K562 (cell line): ENCODE data around the gene GP1BB. TPM values are rescaled to one million over a fixed set of nuclear protein-coding genes. Genes with fewer than 3 reads are reported as not detected.
A peak's percentile ranks its signal among the peaks of the same experiment; 100 is the strongest.

Source experiments
- ATAC-seq: fragments of 200-7000 bp; cut with Tn5 transposase; 3 replicates; pipeline ENCODE4 v1.9.1; 2020; ENCODE audit warnings: moderate library complexity
- BruUV-seq: library from RNA; stranded (reverse); fragments of 400-500 nt; replicated peaks from 2 replicates; lab custom pipeline; 2021; lab: Mats Ljungman, UMichigan
- CTCF ChIA-PET: fragments of 300-600 bp; formaldehyde crosslinking; extraction: SDS; loops from one replicate; lab custom pipeline; 2021; ENCODE audit warnings: low intra/inter-chr PET ratio; lab: Yijun Ruan, JAX
- POLR2A ChIA-PET: fragments of 300-600, 350-650 bp; sonication (Branson Sonifier 250); formaldehyde crosslinking; extraction: SDS; loops from one replicate; lab custom pipeline; 2021; ENCODE audit warnings: antibody characterized with exemption, inconsistent platforms; lab: Yijun Ruan, JAX
- DNase-seq, 4 experiments: peaks; one replicate each; pipeline versions ENCODE4 v3.0.0 to v3.0.0-alpha.2; 2011 to 2018; ENCODE audit warnings: low spot score in 3 of 4, mixed read lengths in 3 of 4; ENCODE audit errors: extremely low read depth in 1 of 4
- FAIRE-seq: peaks from 2 replicates; lab custom pipeline; 2011; peaks lifted over from hg19 to GRCh38; lab: Jason Lieb, UNC
- H2AFZ ChIP-seq: 2 replicates; pipeline ENCODE4 v1.6.0; 2011; ENCODE audit warnings: low read depth, low read length, control low read depth, inconsistent platforms
- H3K27ac ChIP-seq: fragments of 200-600 bp; 3 replicates; pipeline ENCODE4 v1.8.0; 2011; ENCODE audit warnings: low read depth, mild to moderate bottlenecking, control low read depth, inconsistent platforms, low read length, moderate library complexity, mixed read lengths; ENCODE audit errors: extremely low read depth
- H3K27me3 ChIP-seq, 2 experiments: fragments of 300-600 bp in 1 of 2; 2 replicates in 1 of 2; 3 replicates in 1 of 2; pipeline versions ENCODE4 v1.6.0 to v1.8.0; 2011; ENCODE audit warnings: inconsistent platforms in 2 of 2, low read length in 2 of 2, mild to moderate bottlenecking in 1 of 2, mixed read lengths in 1 of 2, moderate library complexity in 1 of 2; ENCODE audit not compliant: control insufficient read depth in 2 of 2, insufficient read depth in 2 of 2
- H3K36me3 ChIP-seq: fragments of 300-600 bp; 3 replicates; pipeline ENCODE4 v1.8.0; 2011; ENCODE audit warnings: mild to moderate bottlenecking, low read length, inconsistent platforms; ENCODE audit not compliant: control insufficient read depth, insufficient read depth
- H3K4me1 ChIP-seq, 2 experiments: fragments of 200-600 bp in 1 of 2; replicated peaks in 1 of 2; 2 replicates in 1 of 2; 3 replicates in 1 of 2; pipeline versions ENCODE4 v1.5.1 to v1.8.0; 2011; ENCODE audit warnings: inconsistent platforms in 2 of 2, low read length in 2 of 2, mild to moderate bottlenecking in 1 of 2, mixed read lengths in 1 of 2, moderate library complexity in 1 of 2; ENCODE audit not compliant: control insufficient read depth in 2 of 2, insufficient read depth in 2 of 2
- H3K4me2 ChIP-seq: 2 replicates; pipeline ENCODE4 v1.6.1; 2011; ENCODE audit warnings: low read length, control low read depth, inconsistent platforms, mixed read lengths; ENCODE audit not compliant: insufficient read depth
- H3K4me3 ChIP-seq: fragments of 200-600 bp; sonication (generic), shearing (Covaris generic); 2 replicates; pipeline ENCODE4 v1.5.1; 2016; ENCODE audit warnings: control low read depth, inconsistent platforms
- H3K79me2 ChIP-seq: fragments of 200-600 bp; 3 replicates; pipeline ENCODE4 v1.8.0; 2011; ENCODE audit warnings: low read length, inconsistent platforms; ENCODE audit not compliant: control insufficient read depth, insufficient read depth
- H3K9ac ChIP-seq, 2 experiments: 2 replicates each; pipeline versions ENCODE4 v1.6.0 to v1.6.1; 2011; ENCODE audit warnings: low read depth in 2 of 2, low read length in 2 of 2, control low read depth in 1 of 2, inconsistent platforms in 1 of 2, mild to moderate bottlenecking in 1 of 2, mixed read lengths in 1 of 2; ENCODE audit not compliant: insufficient read depth in 1 of 2
- H3K9me1 ChIP-seq: one replicate; pipeline ENCODE4 v1.6.0; 2011; ENCODE audit warnings: inconsistent platforms, mild to moderate bottlenecking, low read length, moderate library complexity; ENCODE audit not compliant: control insufficient read depth, insufficient read depth
- H3K9me3 ChIP-seq: replicated peaks from 2 replicates; pipeline ENCODE4 v1.5.1; 2011; ENCODE audit warnings: low read depth, low read length, inconsistent platforms; ENCODE audit not compliant: control insufficient read depth, insufficient read depth
- H4K20me1 ChIP-seq: replicated peaks from 2 replicates; pipeline ENCODE4 v1.6.1; 2011; ENCODE audit warnings: low read length, inconsistent platforms, mixed read lengths; ENCODE audit not compliant: control insufficient read depth, insufficient read depth
- ARID3B ChIP-seq: fragments of 250-450 bp; sonication (Bioruptor Pico); IDR thresholded peaks from 2 replicates; pipeline ENCODE4 v1.4.0; 2020; ENCODE audit warnings: borderline replicate concordance
- HBP1 ChIP-seq: fragments of 450-650 bp; formaldehyde crosslinking; IDR thresholded peaks from 2 replicates; pipeline ENCODE4 v1.4.0; 2022; ENCODE audit warnings: missing genetic modification characterization
- HMGXB4 ChIP-seq: sonication (generic); formaldehyde crosslinking; IDR thresholded peaks from 2 replicates; pipeline ENCODE4 v1.8.1; 2023; ENCODE audit warnings: mild to moderate bottlenecking, missing genetic modification reagents
- HOMEZ ChIP-seq: fragments of 250-450 bp; sonication (Bioruptor Pico); IDR thresholded peaks from 2 replicates; pipeline ENCODE4 v1.4.0; 2020; ENCODE audit warnings: mild to moderate bottlenecking, moderate library complexity
- SMC3 ChIP-seq: conservative IDR thresholded peaks from 2 replicates; pipeline ENCODE4 v1.6.1; 2011; ENCODE audit warnings: low read depth, low read length, improper control_type of control experiment; ENCODE audit not compliant: insufficient read depth
- ZNF24 ChIP-seq: fragments of 450-650 bp; IDR thresholded peaks from 2 replicates; pipeline ENCODE4 v1.6.1; 2016
- ZNF639 ChIP-seq, 2 experiments: fragments of 200-800 bp in 1 of 2; sonication (Bioruptor generic) in 1 of 2; sonication (generic) in 1 of 2; formaldehyde crosslinking in 1 of 2; IDR thresholded peaks in 1 of 2; conservative IDR thresholded peaks in 1 of 2; 2 replicates each; pipeline versions ENCODE4 v1.5.0 to v1.6.1; 2016 to 2020; ENCODE audit warnings: missing compliant biosample characterization in 1 of 2, missing genetic modification characterization in 1 of 2, missing genetic modification reagents in 1 of 2
- ZNF707 ChIP-seq: fragments of 250-450 bp; sonication (Bioruptor Pico); conservative IDR thresholded peaks from 2 replicates; pipeline ENCODE4 v1.8.0; 2022; ENCODE audit warnings: inconsistent platforms, mild to moderate bottlenecking, moderate library complexity
- WGBS: fragments of 100-300 bp; shearing (Covaris generic); methylation state at CpG from one replicate; pipeline ENCODE4 v1.1.6; 2016; ENCODE audit warnings: low coverage, mixed read lengths; ENCODE audit not compliant: insufficient coverage; ENCODE audit errors: missing lambda C conversion rate; 5-methylcytosine and 5-hydroxymethylcytosine counted together
- in situ Hi-C: fragments of 300-500 bp; cut with MboI; formaldehyde crosslinking; loops from 4 replicates; pipeline ENCODE4 v1.15.0; 2018; ENCODE audit warnings: inconsistent platforms, mixed read lengths
- intact Hi-C: fragments of 100-400 bp; cut with micrococcal nuclease; formaldehyde crosslinking; loops from 2 replicates; pipeline ENCODE4 v1.14.2; 2022
- polyA plus RNA-seq, 8 experiments: library from polyadenylated mRNA; depleted of rRNA in 4 of 8; stranded (reverse) in 5 of 8; unstranded in 3 of 8; fragments of >200 nt; fragmentation: Nextera tagmentation in 2 of 8; fragmentation: Illumina TruSeq in 1 of 8; extraction: Ambion mirVana in 2 of 8; extraction: Trizol in 1 of 8; gene quantifications; 2 replicates each; pipeline versions ENCODE4 v1.2.1 to v1.2.3, GENCODE V29; 2011 to 2014; ENCODE audit warnings: inconsistent platforms in 1 of 8, missing spikeins in 1 of 8
- total RNA-seq, 7 experiments: library from RNA; depleted of rRNA in 6 of 7; stranded (reverse); fragments of >200 nt in 6 of 7; fragmentation: Illumina TruSeq in 2 of 7; extraction: Trizol in 2 of 7; gene quantifications; 2 replicates each; pipeline versions ENCODE4 v1.2.1 to v1.2.3, GENCODE V29; 2011 to 2021; ENCODE audit warnings: low replicate concordance in 1 of 7

GP1BB gene
- total and polyA plus RNA-seq, 9 of the 15 experiments (the other 6 are each of a cell fraction or from before 2014, with no cell fraction given), result 0.69 to 162 (median 2.8) TPM

- CTCF ChIA-PET, result interaction anchor here (0.7 kb wide), 1 partner anchor 455 kb away, joined by 5 read pairs; no protein-coding TSS in a partner anchor
- 0 out of 2 replicates have a peak, but pooled peaks have one; percentile 15 for TF ChIP-seq ARID3B
- TF ChIP-seq ZNF639 (CRISPR knock-in tag; conservative IDR thresholded peaks at IDR 0.05 in 1 of 2, IDR thresholded peaks at IDR 0.05 in 1 of 2), result no peak
- 0 out of 2 replicates have a peak, but pooled peaks have one; percentile 36 for TF ChIP-seq ZNF707 (CRISPR knock-in tag)
- TF ChIP-seq HMGXB4 (CRISPR knock-in tag), result 0 out of 2 replicates have a peak, but pooled peaks have one; percentile 37
- TF ChIP-seq HOMEZ, result peak; percentile 62; the same call in 1 of the 2 replicates
- 0 out of 2 replicates have a peak, but pooled peaks have one; percentile 2 for TF ChIP-seq SMC3
- 0 out of 2 replicates have a peak, but pooled peaks have one; percentile 48 for TF ChIP-seq HBP1 (CRISPR knock-in tag)
- no peak for TF ChIP-seq ZNF24
Measured at GRCh38 chr22:19737846-19738663, 14.7 kb downstream of the GP1BB start.

More at GRCh38 chr22:19737846-19738663, 14.7 kb downstream of the GP1BB start:
- Histone ChIP-seq H4K20me1 (peaks cover 27% of the 10 kb centered on the region), H3K27ac (no peak overlapping the region), H3K9me1 (no peaks in the 10 kb centered on the region), H3K9me3 (no peaks in the 10 kb centered on the region), H3K9ac (peak overlapping the region in 1 of 2 experiments; percentile 76; a peak in 2 of 4 replicates), H3K27me3 (peaks cover 0 to 69% of the 10 kb centered on the region in 2 experiments; a peak in 3 of 5 replicates), H2AFZ (no peak overlapping the region), H3K79me2 (no peaks in the 10 kb centered on the region), H3K36me3 (no peaks in the 10 kb centered on the region), H3K4me3 (no peak overlapping the region), H3K4me2 (no peak overlapping the region), H3K4me1 (peaks cover 0 to 73% of the 10 kb centered on the region in 2 experiments; a peak in 2 of 5 replicates)
- DNase-seq (no peak), FAIRE-seq (no peak), ATAC-seq (no peak)
- 36% methylated on average over 17 of the region's 17 CpGs for WGBS
- POLR2A ChIA-PET, result interaction anchor here (0.6 to 1.5 kb wide), 4 partner anchors 9 to 172 kb away, joined by 3 to 9 read pairs (median 4); no protein-coding TSS in a partner anchor
- no TSS peak for BruUV-seq
- intact Hi-C loops, result no loop called here
- in situ Hi-C loops, result no loop called here
